ENCODE data around the gene MRPL14.
A peak's percentile ranks its signal among the peaks of the same experiment; 100 is the strongest.

Gene MRPL14

DNA sequence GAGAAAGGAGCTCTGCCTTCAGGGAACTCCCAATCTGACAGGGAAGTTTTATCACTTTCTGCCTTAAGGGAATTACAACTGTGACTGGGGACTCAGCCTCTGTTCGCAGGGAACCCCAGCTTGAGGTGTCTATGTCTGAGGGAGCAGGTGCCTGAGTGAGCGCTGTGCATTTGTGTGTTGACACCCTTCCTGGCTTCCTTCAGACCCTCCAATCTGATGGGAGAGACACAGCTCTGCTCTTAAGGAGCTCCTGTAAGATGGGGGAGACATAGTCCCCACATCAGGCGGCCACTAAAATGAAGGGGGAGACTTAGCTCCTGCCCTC lies 62.3 kb downstream of the MRPL14 start:
- Mint-ChIP-seq H3K27ac (no peak overlapping the region), H3K4me1 (ENCODE audit: low read depth in 2 of 2) (no peaks in the 10 kb centered on the region), H3K9me3 (no peaks in the 10 kb centered on the region)

DNA sequence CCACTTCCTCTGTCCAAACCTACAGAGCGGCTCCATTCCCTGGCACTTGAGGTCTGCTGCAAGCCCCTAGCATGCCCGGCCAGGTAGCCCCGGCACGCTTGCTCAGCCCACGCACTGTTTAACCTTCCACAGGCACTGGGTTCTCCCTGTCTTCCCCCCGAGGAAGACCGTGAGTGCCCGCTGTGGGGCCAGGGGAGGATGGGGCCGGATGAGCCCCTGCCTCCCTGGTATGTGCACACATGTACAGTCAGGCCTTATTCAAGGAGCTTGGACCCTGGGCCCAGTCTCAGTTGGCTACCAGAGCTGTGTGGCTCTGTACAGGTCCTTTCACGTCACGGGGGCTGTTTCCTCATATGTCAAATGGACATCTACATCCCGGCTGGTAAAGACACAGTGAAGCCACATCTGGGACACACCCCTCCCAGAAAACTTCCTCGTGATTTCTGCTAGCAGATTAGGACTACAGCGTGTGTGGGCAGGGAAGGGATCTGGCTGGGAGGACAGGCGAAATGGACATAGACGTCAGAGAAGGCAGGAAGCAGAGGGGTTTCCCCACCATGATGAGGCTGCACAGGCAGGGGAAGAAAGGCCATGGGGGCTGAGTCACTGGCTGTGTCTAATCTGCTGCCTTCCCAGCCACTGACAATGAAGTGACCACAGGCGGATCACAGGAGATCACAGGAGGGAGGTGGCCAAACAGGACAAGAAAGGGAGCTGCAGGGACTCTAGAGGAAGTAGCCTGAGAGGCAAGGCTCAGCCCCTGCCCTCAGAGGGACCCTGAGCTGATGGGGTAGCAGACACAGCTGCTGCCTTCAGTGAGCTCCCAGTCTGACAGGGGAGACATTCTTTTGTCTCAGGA lies 62.9 kb downstream of the MRPL14 start:
- ATAC-seq (replicated peaks) (peak; percentile 55), DNase-seq (no peak)
- Mint-ChIP-seq H3K36me3 (ENCODE audit: insufficient read depth) (peaks cover 4% of the 10 kb centered on the region), H3K9me3 (no peaks in the 10 kb centered on the region), H3K4me3 (no peak overlapping the region), H3K27me3 (peaks cover 5 to 26% of the 10 kb centered on the region in 2 donors), H3K4me1 (ENCODE audit: low read depth in 2 of 2) (no peaks in the 10 kb centered on the region), H3K27ac (peak overlapping the region; percentile 21 to 46)

More for the DNA sequence above, 62.3 kb downstream of the MRPL14 start:
- Mint-ChIP-seq H3K36me3 (ENCODE audit: insufficient read depth) (peaks cover 4% of the 10 kb centered on the region), H3K27me3 (peaks cover 5 to 23% of the 10 kb centered on the region in 2 donors), H3K4me3 (no peak overlapping the region)
- DNase-seq, result no peak
- ATAC-seq (replicated peaks), result no peak

DNA sequence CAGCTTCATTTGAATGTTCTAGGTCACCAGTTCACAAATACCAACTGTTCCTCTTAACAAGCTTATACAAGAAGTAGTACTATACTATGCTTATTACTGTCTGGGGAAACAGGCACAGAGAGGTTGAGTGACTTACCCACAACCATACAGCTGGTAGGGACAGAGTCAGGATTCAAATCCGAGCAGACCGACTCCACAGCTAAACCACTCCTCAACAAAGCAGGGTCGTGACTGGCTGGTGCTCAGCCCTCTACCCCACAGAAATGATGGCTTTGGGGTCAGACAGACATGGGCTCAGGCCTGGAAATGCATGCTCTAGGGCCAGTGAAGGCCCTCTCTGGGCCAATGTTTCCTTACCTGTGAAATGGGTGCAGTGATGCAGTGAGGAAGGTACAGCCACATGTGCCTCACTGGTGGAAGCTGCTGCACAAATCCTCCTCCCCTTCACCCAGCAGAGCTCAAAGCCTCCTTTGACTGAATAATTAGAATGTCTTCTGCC lies 63.6 kb downstream of the MRPL14 start:
- Mint-ChIP-seq H3K4me1 (ENCODE audit: low read depth in 2 of 2) (peaks cover 0 to 5% of the 10 kb centered on the region in 2 donors), H3K9me3 (no peaks in the 10 kb centered on the region), H3K27me3 (peaks cover 5 to 23% of the 10 kb centered on the region in 2 donors), H3K36me3 (ENCODE audit: insufficient read depth) (peaks cover 4% of the 10 kb centered on the region), H3K27ac (peak overlapping the region; percentile 21 to 46), H3K4me3 (no peak overlapping the region)
- DNase-seq, result no peak
- ATAC-seq (replicated peaks), result no peak
